HepG2 (cell line): ENCODE data around the gene GLI3. TPM values are rescaled to one million over a fixed set of nuclear protein-coding genes. Genes with fewer than 3 reads are reported as not detected.

Source experiments
- ATAC-seq: fragments of 200-7000 bp; cut with Tn5 transposase; 3 replicates; pipeline ENCODE4 v1.9.1; 2020; ENCODE audit warnings: mild to moderate bottlenecking, moderate library complexity
- BruUV-seq: library from RNA; stranded (reverse); fragments of 400-500 nt; replicated peaks from 2 replicates; lab custom pipeline; 2021; lab: Mats Ljungman, UMichigan
- CTCF ChIA-PET: fragments of 300-600 bp; formaldehyde crosslinking; extraction: SDS; loops from one replicate; lab custom pipeline; 2021; ENCODE audit warnings: low total read pairs, inconsistent platforms, low intra/inter-chr PET ratio; lab: Yijun Ruan, JAX
- POLR2A ChIA-PET: fragments of 350-600 bp; sonication (Branson Sonifier 250); formaldehyde crosslinking; loops from one replicate; lab custom pipeline; 2020; ENCODE audit warnings: antibody characterized with exemption, inconsistent platforms; lab: Yijun Ruan, JAX
- DNase-seq: peaks from one replicate; pipeline ENCODE4 v3.0.0-alpha.2; 2015; ENCODE audit warnings: low spot score
- FAIRE-seq: peaks from 3 replicates; lab custom pipeline; 2011; peaks lifted over from hg19 to GRCh38; lab: Jason Lieb, UNC
- H2AFZ ChIP-seq: one replicate; pipeline ENCODE4 v1.6.1; 2011; ENCODE audit warnings: low read length, inconsistent platforms
- H3K27ac ChIP-seq: fragments of 300-600 bp; 3 replicates; pipeline ENCODE4 v1.8.0; 2011; ENCODE audit warnings: mixed run types, mild to moderate bottlenecking, mixed read lengths, low read length, inconsistent platforms; ENCODE audit not compliant: insufficient read depth; ENCODE audit errors: extremely low read length
- H3K27me3 ChIP-seq, 2 experiments: fragments of 200-600 bp in 1 of 2; 2 replicates in 1 of 2; 3 replicates in 1 of 2; pipeline versions ENCODE4 v1.6.0 to v1.8.0; 2011; ENCODE audit warnings: low read length in 2 of 2, mild to moderate bottlenecking in 2 of 2, moderate library complexity in 2 of 2, inconsistent platforms in 1 of 2; ENCODE audit not compliant: insufficient read depth in 2 of 2, control insufficient read depth in 1 of 2
- H3K36me3 ChIP-seq, 2 experiments: fragments of 200-600 bp in 1 of 2; replicated peaks in 1 of 2; 2 replicates in 1 of 2; 3 replicates in 1 of 2; pipeline versions ENCODE4 v1.5.1 to v1.8.0; 2011; ENCODE audit warnings: low read length in 2 of 2, inconsistent platforms in 1 of 2; ENCODE audit not compliant: insufficient read depth in 2 of 2, control insufficient read depth in 1 of 2
- H3K4me1 ChIP-seq: 2 replicates; pipeline ENCODE4 v1.5.1; 2012; ENCODE audit warnings: low read length, inconsistent platforms; ENCODE audit not compliant: insufficient read depth
- H3K4me2 ChIP-seq: 2 replicates; pipeline ENCODE4 v1.6.0; 2011; ENCODE audit warnings: low read depth, low read length, inconsistent platforms
- H3K4me3 ChIP-seq, 3 experiments: fragments of 200-600 bp in 1 of 3; sonication (generic), shearing (Covaris generic) in 1 of 3; replicated peaks in 1 of 3; 2 replicates each; pipeline ENCODE4 v1.5.1; 2011 to 2016; ENCODE audit warnings: low read length in 3 of 3, inconsistent platforms in 2 of 3, low read depth in 2 of 3, mild to moderate bottlenecking in 2 of 3, control low read depth in 1 of 3, mixed read lengths in 1 of 3; ENCODE audit not compliant: insufficient read depth in 1 of 3
- H3K79me2 ChIP-seq: one replicate; pipeline ENCODE4 v1.6.1; 2011; ENCODE audit warnings: low read length, inconsistent platforms; ENCODE audit not compliant: insufficient read depth
- H3K9ac ChIP-seq: 2 replicates; pipeline ENCODE4 v1.6.0; 2011; ENCODE audit warnings: mild to moderate bottlenecking, low read depth, low read length, inconsistent platforms; ENCODE audit not compliant: insufficient read depth
- H3K9me3 ChIP-seq: 2 replicates; pipeline ENCODE4 v1.5.1; 2012; ENCODE audit warnings: mild to moderate bottlenecking, low read length
- H4K20me1 ChIP-seq: 2 replicates; pipeline ENCODE4 v1.6.0; 2011; ENCODE audit warnings: inconsistent platforms, mild to moderate bottlenecking, low read length, moderate library complexity; ENCODE audit not compliant: insufficient read depth
- MAX ChIP-seq: IDR thresholded peaks from 2 replicates; pipeline ENCODE4 v1.6.1; 2012; ENCODE audit warnings: inconsistent platforms
- MEIS2 ChIP-seq: sonication (generic); formaldehyde crosslinking; IDR thresholded peaks from 2 replicates; pipeline ENCODE4 v1.9.0; 2021; ENCODE audit warnings: mild to moderate bottlenecking, missing genetic modification reagents
- RBAK ChIP-seq: sonication (generic); formaldehyde crosslinking; IDR thresholded peaks from 2 replicates; pipeline ENCODE4 v1.5.1; 2020; ENCODE audit warnings: mild to moderate bottlenecking, missing genetic modification reagents
- REPIN1 ChIP-seq: sonication (generic); formaldehyde crosslinking; IDR thresholded peaks from 2 replicates; pipeline ENCODE4 v1.8.0; 2022; ENCODE audit warnings: missing genetic modification reagents, low read depth, mild to moderate bottlenecking, borderline replicate concordance
- ZNF20 ChIP-seq: sonication (generic); formaldehyde crosslinking; IDR thresholded peaks from 2 replicates; pipeline ENCODE4 v1.4.0; 2020; ENCODE audit warnings: mild to moderate bottlenecking, moderate library complexity, missing genetic modification reagents
- ZNF460 ChIP-seq: sonication (generic); formaldehyde crosslinking; IDR thresholded peaks from 2 replicates; pipeline ENCODE4 v1.5.1; 2020; ENCODE audit warnings: missing genetic modification reagents, mild to moderate bottlenecking, borderline replicate concordance
- ZNF546 ChIP-seq: sonication (generic); formaldehyde crosslinking; conservative IDR thresholded peaks from 2 replicates; pipeline ENCODE4 v1.8.1; 2023; ENCODE audit warnings: mild to moderate bottlenecking, missing genetic modification reagents
- ZNF589 ChIP-seq: sonication (generic); formaldehyde crosslinking; conservative IDR thresholded peaks from 2 replicates; pipeline ENCODE4 v1.8.0; 2022; ENCODE audit warnings: mild to moderate bottlenecking, moderate library complexity, missing genetic modification reagents
- WGBS: methylation state at CpG from one replicate; pipeline ENCODE4 v1.1.6; 2017; ENCODE audit warnings: low lambda C conversion rate; 5-methylcytosine and 5-hydroxymethylcytosine counted together
- in situ Hi-C: cut with HindIII; loops from 2 replicates; pipeline ENCODE4 v1.10.0; 2017; ENCODE audit warnings: low pct_unique_long_range_greater_than_20kb; ENCODE audit not compliant: extremely low pct_ligation_motif_present
- intact Hi-C: fragments of 100-400 bp; cut with micrococcal nuclease; formaldehyde crosslinking; loops from one replicate; pipeline ENCODE4 v1.10.0; 2022; ENCODE audit not compliant: unreplicated experiment
- polyA plus RNA-seq, 8 experiments: library from polyadenylated mRNA; depleted of rRNA in 3 of 8; stranded (reverse) in 7 of 8; unstranded in 1 of 8; fragments of >200 nt; fragmentation: Illumina TruSeq in 4 of 8; extraction: Trizol in 4 of 8; gene quantifications; 2 replicates each; pipeline versions ENCODE4 v1.2.1 to v1.2.3, GENCODE V29; 2011 to 2016; ENCODE audit warnings: low read depth in 4 of 8, missing spikeins in 1 of 8, mixed read lengths in 1 of 8; ENCODE audit not compliant: insufficient read depth in 1 of 8
- total RNA-seq, 5 experiments: library from RNA; depleted of rRNA; stranded (reverse); fragments of >200 nt; fragmentation: Illumina TruSeq; extraction: Trizol; gene quantifications; 2 replicates each; pipeline ENCODE4 v1.2.3, GENCODE V29; 2016; ENCODE audit warnings: low read depth in 1 of 5
- TF ChIP-seq, protein P1 (sequence below), 2 experiments: fragments of 450-650 bp in 1 of 2; sonication (generic) in 1 of 2; formaldehyde crosslinking in 1 of 2; IDR thresholded peaks; 2 replicates each; pipeline versions ENCODE4 v1.6.1 to v1.8.0; 2016 to 2022; ENCODE audit warnings: antibody characterized with exemption in 1 of 2, mild to moderate bottlenecking in 1 of 2, missing genetic modification reagents in 1 of 2

GLI3 gene
- total and polyA plus RNA-seq, 2 of the 13 experiments (the other 11 are each of a cell fraction or from before 2014, with no cell fraction given): not detected

- Histone ChIP-seq H3K4me1 (no peaks in the 10 kb centered on the region), H4K20me1 (no peaks in the 10 kb centered on the region), H3K27me3 (peaks cover 0 to 4% of the 10 kb centered on the region in 2 experiments; a peak in 2 of 5 replicates), H3K27ac (no peak overlapping the region), H3K36me3 (no peaks in the 10 kb centered on the region), H3K9ac (no peak overlapping the region), H3K9me3 (no peaks in the 10 kb centered on the region), H3K79me2 (no peaks in the 10 kb centered on the region), H3K4me2 (no peak overlapping the region), H2AFZ (no peak overlapping the region), H3K4me3 (no peak overlapping the region)
- CTCF ChIA-PET: no interaction called here
- no peak for TF ChIP-seq ZNF589 (CRISPR knock-in tag)
- TF ChIP-seq REPIN1: no peak
- no peak for TF ChIP-seq ZNF460 (CRISPR knock-in tag)
- no peak for TF ChIP-seq MEIS2 (CRISPR knock-in tag)
- TF ChIP-seq RBAK (CRISPR knock-in tag): no peak
- BruUV-seq: no TSS peak
- ATAC-seq (no peak), DNase-seq (peak; percentile 4), FAIRE-seq (no peak)
- intact Hi-C loops (no loop called here), in situ Hi-C loops (no loop called here)
- POLR2A ChIA-PET: no interaction called here
- 4% methylated on average over 2 of the region's 2 CpGs for WGBS
These were observed 166.9 kb downstream of the GLI3 start for GRCh38 chr7:42070068-42070467.

GRCh38 chr7:42069590-42069989 is 167.4 kb downstream of the GLI3 start:
- H2AFZ ChIP-seq: no peak overlapping the region
- H3K4me1 ChIP-seq: no peaks in the 10 kb centered on the region
- no peak overlapping the region for H3K4me3 ChIP-seq
- no TSS peak for BruUV-seq
- ChIA-PET POLR2A (no interaction called here), CTCF (no interaction called here)
- H3K9ac ChIP-seq: no peak overlapping the region
- WGBS: 0% methylated on average over 1 of the region's 1 CpG
- no peak overlapping the region for H3K4me2 ChIP-seq
- no peaks in the 10 kb centered on the region for H3K36me3 ChIP-seq
- ATAC-seq: no peak
- H3K27ac ChIP-seq: no peak overlapping the region
- intact Hi-C loops: no loop called here
- H3K79me2 ChIP-seq: no peaks in the 10 kb centered on the region
- no peak for DNase-seq
- H4K20me1 ChIP-seq: no peaks in the 10 kb centered on the region
- H3K27me3 ChIP-seq: peaks cover 0 to 4% of the 10 kb centered on the region in 2 experiments; a peak in 2 of 5 replicates
- in situ Hi-C loops: no loop called here
- no peak for FAIRE-seq
- H3K9me3 ChIP-seq: no peaks in the 10 kb centered on the region
- no peak for TF ChIP-seq ZNF20
- no peak for TF ChIP-seq MAX
- TF ChIP-seq, protein P1, sequence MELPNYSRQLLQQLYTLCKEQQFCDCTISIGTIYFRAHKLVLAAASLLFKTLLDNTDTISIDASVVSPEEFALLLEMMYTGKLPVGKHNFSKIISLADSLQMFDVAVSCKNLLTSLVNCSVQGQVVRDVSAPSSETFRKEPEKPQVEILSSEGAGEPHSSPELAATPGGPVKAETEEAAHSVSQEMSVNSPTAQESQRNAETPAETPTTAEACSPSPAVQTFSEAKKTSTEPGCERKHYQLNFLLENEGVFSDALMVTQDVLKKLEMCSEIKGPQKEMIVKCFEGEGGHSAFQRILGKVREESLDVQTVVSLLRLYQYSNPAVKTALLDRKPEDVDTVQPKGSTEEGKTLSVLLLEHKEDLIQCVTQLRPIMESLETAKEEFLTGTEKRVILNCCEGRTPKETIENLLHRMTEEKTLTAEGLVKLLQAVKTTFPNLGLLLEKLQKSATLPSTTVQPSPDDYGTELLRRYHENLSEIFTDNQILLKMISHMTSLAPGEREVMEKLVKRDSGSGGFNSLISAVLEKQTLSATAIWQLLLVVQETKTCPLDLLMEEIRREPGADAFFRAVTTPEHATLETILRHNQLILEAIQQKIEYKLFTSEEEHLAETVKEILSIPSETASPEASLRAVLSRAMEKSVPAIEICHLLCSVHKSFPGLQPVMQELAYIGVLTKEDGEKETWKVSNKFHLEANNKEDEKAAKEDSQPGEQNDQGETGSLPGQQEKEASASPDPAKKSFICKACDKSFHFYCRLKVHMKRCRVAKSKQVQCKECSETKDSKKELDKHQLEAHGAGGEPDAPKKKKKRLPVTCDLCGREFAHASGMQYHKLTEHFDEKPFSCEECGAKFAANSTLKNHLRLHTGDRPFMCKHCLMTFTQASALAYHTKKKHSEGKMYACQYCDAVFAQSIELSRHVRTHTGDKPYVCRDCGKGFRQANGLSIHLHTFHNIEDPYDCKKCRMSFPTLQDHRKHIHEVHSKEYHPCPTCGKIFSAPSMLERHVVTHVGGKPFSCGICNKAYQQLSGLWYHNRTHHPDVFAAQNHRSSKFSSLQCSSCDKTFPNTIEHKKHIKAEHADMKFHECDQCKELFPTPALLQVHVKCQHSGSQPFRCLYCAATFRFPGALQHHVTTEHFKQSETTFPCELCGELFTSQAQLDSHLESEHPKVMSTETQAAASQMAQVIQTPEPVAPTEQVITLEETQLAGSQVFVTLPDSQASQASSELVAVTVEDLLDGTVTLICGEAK (IDR thresholded peaks at IDR 0.05): peak; percentile 40; the same call in 1 of the 2 replicates
- TF ChIP-seq, protein P1 (CRISPR knock-in tag; IDR thresholded peaks at IDR 0.05): peak; percentile 62
- no peak for TF ChIP-seq ZNF546 (CRISPR knock-in tag)
